ENCODE results near the gene CHRM5.
A peak's percentile ranks its signal among the peaks of the same experiment; 100 is the strongest.
"Not testable (repeated sequence)": the region's sequence is repeated elsewhere in the genome, so short reads cannot be mapped to it uniquely, and the experiment has no call there.

The CHRM5 gene

DNA sequence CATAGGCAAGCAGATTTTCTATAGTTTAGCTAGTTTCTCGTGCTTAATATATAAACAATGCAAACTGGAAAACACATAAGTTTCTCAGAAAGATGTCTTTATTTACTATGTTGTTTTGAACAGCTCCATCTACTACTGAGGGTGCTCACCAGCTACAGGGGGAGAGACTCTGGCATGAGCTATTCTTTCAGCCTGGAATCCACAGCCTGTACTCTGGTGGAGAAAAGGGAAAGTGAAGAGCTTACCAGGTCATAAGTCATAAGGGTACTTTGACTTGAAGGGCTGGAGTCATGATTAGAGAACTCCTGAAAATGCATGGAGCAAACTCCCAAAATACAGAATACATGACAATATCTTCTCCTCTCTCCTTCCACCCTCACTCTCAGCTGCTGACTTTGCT, 75.1 kb downstream of the CHRM5 start:
- DNase-seq (ENCODE audit: low spot score), result no peak

DNA sequence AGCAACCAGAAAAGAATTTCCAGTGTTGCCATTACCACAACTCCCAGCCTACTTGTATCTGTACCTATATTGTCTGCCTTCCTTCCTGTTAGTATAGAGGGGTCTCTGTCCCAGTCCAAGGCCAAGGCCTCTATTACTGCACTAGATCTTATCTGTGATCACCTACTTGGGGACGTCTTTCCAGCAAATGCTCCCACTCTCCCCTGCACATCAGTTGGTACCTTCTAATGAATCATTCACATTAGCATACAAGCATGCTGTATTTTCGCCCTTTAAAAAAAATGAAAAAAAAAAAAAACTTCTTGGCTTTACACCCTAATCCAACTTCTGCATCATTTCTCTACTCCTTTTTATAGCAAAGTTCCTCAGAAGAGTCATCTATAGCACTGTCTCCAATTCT, 75.5 kb downstream of the CHRM5 start:
- no peak for DNase-seq (ENCODE audit: low spot score)

DNA sequence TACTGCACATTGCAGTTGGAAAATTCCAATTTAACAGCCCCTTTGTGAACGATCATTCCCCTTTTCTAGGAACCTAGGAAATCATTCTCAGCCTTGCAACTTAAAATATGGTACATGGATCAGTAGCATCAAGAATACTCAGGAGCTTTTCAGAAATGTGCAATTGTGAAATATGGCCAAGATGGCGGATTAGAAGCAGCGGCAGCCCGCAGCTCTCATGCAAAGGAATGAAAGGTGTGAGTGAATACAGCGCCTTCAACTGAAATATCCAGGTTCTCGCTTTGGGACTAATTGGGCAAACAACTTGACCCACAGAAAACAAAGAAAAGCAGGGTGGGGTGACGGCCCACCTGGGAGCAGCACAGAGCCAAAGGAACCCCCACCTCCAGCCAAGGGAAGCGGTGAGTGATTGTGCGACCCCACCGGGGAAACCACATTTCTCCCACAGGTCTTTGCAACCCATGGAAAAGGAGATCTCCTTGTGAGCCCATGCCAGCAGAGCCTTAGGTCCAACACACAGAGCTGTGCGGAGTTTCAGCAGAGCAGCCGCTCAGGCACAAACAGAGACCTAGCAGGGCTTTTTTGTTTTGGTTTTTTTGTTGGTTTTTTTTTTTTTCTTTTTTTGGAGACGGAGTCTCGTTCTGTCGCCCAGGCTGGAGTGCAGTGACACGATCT, 78.3 kb downstream of the CHRM5 start:
- no peak for DNase-seq (ENCODE audit: low spot score)

DNA sequence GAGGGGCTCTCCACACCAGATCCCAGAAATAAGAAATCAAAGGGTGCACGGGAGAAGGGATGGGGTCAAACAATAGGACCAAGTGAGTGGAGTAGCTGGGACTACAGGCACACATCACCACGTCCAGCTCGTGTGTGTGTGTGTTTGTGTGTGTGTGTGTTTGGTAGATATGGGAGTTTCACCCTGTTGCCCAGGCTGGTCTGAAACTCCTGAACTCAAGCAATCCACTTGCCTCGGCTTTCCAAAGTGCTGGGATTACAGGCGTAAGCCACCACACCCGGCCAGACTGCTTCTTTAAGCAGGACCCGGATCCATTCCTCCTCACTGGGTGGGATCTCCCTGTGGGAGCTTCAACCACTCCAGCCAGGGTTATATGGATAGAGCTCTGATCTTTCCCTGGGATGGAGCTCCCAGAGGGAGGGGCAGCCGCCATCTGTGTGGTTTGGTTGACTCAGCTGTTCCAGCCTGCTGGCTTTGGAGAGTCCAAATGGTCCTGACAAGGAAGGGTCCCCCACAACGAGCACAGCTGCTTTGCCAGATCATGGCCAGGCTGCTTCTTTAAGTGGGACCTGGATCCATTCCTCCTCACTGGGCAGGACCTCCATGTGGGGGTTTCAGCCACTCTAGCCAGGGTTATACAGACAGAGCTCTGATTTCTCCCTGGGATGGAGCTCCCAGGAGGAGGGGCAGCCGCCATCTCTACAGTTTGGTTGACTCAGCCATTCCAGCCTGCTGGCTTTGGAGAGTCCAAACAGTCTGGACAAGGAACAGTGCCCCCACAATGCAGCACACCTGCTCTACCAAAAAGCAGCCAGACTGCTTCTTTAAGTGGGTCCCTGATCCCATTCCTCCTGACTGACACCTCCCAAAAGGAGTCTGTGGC, 79.8 kb downstream of the CHRM5 start:
- DNase-seq (ENCODE audit: low spot score), result no peak

DNA sequence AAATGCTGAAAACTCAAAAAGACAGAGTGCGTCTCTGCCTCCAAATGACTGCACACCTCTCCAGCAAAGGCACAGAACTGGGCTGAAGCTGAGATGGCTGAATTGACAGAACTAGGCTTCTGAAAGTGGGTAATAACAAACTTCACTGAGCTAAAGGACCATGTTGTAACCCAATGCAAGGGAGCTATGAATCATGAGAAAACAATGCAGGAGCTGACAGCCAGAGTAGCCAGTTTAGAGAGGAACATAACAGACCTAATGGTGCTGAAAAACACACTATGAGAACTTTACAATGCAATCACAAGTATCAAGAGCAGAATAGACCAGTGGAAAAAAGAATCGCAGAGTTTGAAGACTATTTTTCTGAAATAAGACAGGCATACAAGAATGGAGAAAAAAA, 80.8 kb downstream of the CHRM5 start:
- DNase-seq (ENCODE audit: low spot score), result no peak

DNA sequence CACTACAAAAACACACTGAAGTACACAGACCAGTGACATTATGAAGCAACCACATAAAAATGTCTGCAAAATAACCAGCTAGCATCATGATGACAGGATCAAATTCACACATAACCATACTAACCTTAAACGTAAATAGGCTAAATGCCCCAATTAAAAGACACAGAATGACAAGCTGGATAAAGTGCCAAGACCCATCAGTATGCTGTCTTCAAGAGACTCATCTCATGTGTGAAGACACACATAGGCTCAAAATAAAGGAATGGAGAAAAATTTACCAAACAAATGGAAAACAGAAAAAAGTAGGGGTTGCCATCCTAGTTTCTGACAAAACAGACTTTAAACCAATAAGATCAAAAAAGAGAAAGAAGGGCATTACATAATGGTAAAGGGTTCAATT, 82.1 kb downstream of the CHRM5 start:
- DNase-seq (ENCODE audit: low spot score), result not testable (repeated sequence)

DNA sequence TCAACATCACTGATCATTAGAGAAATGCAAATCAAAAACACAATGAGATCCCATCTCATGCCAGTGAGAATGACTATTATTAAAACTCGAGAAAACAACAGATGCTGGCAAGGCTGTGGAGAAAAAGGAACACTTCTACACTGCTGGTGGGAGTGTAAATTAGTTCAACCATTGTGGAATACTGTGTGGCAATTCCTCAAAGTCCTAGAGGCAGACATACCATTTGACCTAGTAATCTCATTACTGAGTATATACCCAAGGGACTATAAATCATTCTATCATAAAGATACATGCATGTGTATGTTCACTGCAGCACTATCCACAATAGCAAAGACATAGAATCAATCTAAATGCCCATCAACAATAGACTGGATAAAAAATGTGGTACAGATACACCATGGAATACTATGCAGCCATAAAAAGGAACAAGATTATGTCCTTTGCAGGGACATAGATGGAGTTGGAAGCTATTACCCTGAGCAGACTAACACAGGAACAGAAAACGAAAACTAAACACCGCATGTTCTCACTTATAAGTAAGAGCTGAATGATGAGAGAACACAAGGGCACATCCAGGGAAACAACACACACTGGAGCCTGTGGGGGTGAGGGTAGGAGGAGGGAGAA, 85.9 kb downstream of the CHRM5 start:
- DNase-seq (ENCODE audit: low spot score), result no peak

DNA sequence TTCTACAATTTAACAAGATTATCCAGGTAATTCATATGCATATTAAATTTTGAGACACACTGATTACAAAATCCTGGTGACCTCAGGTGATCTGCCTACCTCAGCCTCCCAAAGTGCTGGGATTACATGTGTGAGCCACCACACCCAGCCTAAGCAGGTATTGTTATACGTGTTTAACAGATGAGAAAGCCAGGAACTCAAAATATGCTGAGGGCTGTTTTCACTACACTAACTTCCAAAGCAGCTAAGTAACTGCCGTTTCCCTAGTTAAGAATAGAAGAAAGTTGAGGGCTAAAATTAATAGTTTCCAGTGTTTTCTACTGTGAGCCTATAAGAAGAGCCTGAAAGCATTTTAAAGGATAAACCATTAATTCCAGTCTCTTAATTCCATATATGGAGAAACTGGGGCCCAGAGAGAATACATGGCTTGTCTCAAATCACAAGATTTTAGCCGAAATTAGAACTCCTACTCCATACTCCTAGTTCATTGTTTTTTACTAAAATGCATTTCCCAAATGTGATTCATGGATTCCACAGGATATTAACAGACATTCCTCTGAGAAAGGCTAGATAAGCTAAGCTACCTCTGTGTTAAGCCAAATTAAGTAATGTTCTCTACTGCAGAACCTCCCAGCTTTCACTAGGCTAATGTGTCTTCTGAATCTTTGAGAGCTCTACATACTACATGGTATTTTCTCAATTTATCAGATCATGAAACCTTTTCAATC, 87.7 kb downstream of the CHRM5 start:
- no peak for DNase-seq (ENCODE audit: low spot score)

DNA sequence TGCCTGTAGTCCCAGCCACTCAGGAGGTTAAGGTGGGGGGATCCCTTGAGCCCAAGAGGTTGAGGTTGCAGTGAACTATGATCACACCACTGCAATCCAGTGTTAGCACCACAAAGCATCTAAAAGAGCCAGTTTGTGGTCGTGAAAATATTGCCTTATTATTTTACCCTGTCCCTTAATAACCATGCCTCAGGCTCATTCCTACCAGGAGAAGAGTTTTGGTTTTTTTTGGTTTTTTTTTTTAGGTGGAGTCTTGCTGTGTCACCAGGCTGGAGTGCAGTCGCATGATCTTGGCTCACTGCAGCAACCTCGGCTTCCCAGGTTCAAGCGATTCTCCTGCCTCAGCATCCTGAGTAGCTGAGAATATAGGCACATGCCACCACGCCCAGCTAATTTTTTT, 88.6 kb downstream of the CHRM5 start:
- no peak for DNase-seq (ENCODE audit: low spot score)

DNA sequence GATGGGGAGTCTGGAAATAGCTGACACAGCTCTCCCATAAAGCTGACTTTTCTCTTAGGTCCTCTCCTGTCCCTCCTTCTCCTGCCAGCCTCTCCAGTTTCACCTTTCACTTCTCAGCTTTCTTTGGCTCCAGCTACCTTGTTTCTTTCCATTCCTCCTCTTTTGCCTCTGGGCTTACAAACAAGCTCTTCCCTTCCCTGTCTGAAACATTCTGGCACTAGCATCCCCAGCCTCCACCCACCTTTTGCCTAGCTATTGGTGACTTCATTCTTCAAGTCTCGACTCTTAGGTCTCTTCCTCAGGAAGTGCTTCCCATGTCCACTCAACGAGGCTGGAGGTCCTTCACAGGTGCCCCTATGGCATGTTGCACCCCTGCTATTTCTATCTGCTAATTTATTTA, 91.2 kb downstream of the CHRM5 start:
- no peak for DNase-seq (ENCODE audit: low spot score)

DNA sequence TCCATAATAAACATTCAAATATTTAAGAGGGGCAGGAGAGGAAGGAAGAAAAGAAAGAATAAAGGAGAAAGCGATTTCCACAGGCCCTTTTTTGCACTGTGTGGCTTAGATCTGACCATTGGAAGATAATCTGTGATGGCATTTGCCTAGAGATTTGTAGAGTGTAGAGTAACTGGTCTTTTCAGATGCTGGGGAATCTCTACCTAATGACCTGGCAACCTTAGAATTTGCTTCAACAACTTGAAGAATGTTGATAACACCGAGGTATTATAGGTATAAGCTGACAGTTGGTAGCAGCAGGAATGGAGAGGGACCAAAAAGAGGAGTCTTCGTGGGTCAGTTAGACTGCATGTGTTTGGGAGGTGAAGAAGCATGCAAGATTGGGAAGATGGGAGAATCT, 91.6 kb downstream of the CHRM5 start:
- no peak for DNase-seq (ENCODE audit: low spot score)

DNA sequence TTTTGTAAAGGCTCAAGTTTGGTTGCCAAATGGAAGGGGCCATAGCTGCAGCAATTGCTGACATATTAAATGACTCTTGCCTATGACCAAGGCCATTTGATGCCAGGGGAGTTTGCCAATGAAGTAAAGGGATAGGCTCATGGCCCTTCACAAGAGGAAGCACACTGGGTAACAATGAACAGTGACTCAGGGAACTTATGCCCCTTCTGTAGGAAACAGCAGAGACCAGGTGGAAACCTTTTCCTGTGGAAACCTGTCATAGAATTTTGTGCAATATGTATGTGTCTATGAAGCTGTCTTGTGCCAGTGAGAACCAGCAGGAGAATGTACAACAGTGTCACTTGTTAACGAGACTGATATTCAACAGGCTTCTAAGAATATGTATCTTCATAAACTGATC, 96.1 kb downstream of the CHRM5 start:
- DNase-seq (ENCODE audit: low spot score), result no peak

DNA sequence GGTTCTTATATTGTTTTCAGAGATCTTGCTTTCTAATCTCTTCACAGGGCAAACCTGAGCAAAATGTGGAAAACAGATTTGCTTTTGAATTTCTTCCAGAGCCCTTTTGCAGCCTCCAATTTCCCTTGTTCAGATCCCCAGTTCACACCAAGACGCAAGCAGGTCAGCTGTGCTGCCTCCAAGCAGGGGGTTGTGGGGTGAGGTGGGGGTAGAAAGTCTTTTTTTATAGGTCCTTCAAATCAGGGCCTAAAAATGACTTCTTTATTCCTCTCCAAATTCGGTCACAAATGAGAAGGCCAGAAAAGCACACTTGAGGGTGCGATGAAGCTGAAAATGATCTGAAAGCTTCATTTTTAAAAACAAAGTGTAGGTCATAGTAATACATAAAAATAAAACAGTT, 97.0 kb downstream of the CHRM5 start:
- no peak for DNase-seq (ENCODE audit: low spot score)

DNA sequence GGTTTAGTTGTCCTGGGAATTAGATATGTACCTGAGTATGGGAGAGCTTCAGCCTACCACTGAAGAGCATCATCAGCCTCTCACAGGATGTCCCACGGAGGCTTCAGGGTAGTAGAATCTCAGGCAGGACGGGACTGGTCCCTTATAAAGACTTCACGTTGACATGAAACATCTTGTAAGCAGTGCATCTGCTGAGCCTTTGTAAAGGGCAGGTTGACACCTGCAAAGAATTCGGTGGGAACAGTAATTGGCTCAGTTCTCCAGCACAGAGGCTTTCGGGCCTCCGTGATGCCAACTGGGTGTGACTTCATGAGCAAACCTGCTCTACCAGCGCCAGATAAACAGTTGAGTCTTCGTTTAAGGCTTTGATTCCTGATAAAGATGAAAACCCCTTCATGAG, 97.6 kb downstream of the CHRM5 start:
- DNase-seq (ENCODE audit: low spot score), result no peak

DNA sequence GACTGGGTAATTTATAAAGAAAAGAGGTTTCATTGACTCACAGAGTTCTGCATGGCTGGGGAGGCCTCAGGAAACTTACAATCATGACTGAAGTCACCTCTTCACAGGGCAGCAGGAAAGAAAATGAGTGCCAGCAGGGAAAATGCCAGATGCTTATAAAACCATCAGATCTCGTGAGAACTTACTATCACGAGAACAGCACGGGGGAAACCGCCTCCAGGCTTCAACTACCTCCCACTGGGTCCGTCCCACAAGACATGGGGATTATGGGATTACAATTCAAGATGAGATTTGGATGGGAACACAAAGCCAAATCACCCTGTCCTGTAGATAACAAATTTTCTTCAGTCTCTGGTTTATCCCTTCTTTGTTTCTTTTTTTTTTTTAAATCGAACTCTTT, 101.7 kb downstream of the CHRM5 start:
- DNase-seq (ENCODE audit: low spot score), result no peak

DNA sequence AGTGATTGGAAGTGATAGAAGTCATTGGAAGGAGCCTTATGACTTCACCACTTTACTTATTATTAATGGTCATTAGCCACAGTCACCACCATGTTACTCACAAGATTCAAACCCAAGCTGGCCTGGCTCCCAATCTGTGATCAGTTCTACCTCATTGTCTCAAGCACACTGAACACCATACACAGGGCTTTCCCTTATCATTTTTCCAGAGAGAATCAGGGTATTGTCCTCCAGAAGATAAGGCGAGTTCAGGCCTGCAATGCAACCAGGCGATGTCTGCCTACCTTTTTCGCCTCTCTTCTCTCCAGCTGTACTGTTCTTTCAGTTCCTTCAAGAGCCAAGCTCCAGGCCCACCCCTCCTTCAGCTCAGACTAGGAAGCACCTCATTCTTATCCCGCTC, 108.5 kb downstream of the CHRM5 start:
- no peak for DNase-seq (ENCODE audit: low spot score)

DNA sequence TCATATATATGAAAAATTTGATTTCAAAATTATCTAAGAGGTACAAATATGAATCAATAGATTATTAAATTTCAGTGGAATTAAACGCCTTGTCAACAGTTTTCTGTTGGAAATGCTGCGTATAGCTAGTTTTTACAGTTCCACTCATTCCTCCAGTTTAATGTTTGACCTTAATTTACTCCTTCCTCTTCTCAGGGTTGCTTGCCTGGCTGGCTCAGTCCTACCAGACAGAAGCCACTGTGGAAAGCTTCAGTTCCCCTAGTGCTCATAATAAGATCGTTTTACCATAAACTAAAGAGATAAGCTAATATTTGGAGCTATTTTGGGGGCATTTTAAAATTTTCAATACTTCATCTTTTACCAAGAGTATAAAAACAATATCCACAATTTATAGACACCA, 110.6 kb downstream of the CHRM5 start:
- DNase-seq (ENCODE audit: low spot score), result no peak

DNA sequence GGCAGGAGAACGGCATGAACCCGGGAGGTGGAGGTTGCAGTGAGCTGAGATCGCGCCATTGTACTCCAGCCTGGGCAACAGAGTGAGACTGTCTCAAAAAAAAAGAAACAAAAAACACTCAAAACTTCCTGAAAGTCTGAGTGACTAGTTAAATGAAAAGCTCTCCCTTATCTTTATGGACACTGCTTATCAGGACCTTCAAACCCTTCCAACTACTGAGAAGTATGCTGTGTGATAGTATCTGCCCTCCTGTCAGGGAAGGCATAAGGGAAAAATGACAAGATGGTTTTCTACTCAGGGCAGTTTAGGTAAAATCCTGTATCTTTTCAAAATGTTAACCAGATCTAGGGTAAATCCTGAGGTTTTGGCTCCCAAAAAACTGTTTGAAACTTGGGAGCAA, 111.6 kb downstream of the CHRM5 start:
- DNase-seq (ENCODE audit: low spot score), result no peak

DNA sequence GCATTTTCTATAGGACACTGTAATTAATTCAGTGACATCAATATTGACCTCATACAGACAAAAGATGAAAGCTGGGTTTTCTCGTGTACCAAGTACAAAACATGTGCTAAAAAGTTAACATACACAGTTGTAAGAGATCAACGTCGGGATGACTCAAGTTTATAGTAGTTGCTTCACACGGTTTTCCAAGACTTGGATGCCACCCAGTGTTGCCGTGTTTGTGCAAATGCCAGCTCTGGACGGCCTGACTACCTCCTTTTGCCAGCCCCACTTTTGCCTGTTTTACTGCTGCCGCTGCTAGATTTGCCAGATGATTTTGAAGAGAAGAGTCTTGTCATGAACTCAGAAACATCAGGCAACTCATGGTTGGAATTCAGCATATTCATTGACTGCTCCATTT, 115.8 kb downstream of the CHRM5 start:
- DNase-seq (ENCODE audit: low spot score), result no peak

DNA sequence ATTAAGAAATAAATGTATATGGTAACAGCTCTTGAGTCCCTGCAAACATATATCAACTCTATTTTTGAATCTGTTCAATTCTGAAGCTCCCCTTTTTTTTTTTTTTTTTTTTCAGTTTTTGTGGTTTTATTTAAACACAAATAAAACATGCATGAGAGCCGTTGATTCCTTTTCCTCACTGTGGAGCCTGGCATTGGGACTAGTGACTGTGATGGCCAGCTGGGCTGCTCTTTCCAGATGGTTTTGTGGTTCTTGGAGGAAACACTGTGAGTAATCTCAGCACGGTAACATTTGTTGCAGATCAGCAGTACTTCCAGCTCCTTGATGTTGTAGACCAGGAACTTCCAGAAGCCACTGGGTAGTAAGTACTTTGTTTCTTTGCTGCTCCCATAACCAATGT, 117.4 kb downstream of the CHRM5 start:
- DNase-seq (ENCODE audit: low spot score), result no peak

DNA sequence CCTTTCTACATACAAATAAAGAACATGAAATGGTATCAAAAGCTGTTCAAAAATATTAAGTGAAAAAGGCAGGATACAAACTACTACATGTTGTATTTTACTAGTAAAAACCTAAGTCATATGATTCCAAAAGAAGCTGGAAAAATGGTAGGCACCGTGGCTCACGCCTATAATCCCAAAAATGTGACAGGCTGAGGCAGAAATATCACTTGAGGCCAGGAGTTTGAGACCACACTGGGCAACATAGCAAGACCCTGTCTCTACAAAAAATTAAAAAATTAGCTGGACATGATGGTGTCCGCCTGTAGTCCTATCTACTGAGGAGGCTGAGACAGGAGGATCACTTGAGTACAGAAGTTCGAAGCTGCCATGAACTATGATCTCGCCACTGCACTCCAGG, 131.6 kb downstream of the CHRM5 start:
- no peak for DNase-seq (ENCODE audit: low spot score)

DNA sequence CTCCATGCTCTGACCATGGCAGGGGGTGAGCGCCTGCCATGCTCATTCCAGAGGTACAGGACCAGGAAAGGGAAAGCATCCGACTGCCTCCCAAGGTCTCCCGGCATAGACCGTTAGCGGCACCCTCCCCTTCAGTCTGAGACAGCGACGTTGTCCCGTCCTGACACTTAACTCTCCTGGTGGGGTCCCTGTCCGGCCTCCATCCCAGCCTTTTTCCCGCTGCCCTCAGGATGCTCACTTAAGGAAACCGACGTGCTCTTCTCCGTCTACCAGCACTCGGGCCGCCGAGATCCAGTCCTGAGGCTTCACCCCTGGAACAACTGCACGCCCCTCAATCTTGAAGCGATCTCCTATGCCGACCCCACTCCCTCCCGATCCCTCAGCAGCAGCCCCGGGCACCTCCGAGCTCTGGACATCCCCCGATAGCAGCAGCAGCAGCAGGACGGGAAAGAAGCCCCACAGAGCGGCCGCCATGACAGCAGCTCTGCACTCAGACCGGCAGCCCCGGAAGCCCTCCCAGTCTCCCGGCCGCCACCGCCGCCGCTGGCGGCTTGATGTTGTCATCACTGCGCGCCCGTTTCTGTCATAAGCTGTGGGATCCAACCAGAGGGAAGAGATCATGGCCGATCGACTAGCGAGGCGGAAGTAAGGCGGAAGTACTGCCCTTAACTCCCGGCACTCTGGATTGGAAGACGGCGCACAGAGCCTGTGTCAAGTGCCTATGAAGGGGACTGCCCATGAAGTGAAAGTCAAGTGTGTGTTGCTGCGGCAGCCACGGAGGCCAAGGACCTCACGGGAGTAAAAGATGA, 133.3 kb downstream of the CHRM5 start, which contains the start of the genes EMC7 and PGBD4:
Gene EMC7 (minus strand): TSS at position 497 of the 809 bp plus-strand sequence. CDS start 23 bp downstream, at position 474.
Gene PGBD4 (plus strand): TSS at position 718 of the 809 bp plus-strand sequence. CDS start 449 bp downstream, outside the sequence.
- DNase-seq (ENCODE audit: low spot score), result peak; percentile 98
